H9 (cell line): ENCODE measurements around the gene ANGPTL7. TPM values are rescaled to one million over a fixed set of nuclear protein-coding genes. Genes with fewer than 3 reads are reported as not detected.

ENCODE experiments used
- DNase-seq: peaks from one replicate; pipeline ENCODE4 v3.0.0-alpha.2; 2017
- H2AFZ ChIP-seq: one replicate; pipeline ENCODE4 v1.6.1; 2013; ENCODE audit warnings: mild to moderate bottlenecking, low read length, control low read depth, moderate library complexity
- H2AK5ac ChIP-seq: 2 replicates; pipeline ENCODE4 v1.6.1; 2013; ENCODE audit warnings: low read length, control low read depth, mixed read lengths; ENCODE audit not compliant: insufficient read length
- H2BK120ac ChIP-seq: one replicate; pipeline ENCODE4 v1.6.1; 2013; ENCODE audit warnings: low read depth, mild to moderate bottlenecking, low read length, control low read depth, inconsistent platforms; ENCODE audit not compliant: poor library complexity, severe bottlenecking
- H2BK12ac ChIP-seq: 2 replicates; pipeline ENCODE4 v1.6.1; 2013; ENCODE audit warnings: low read length, control low read depth, mixed read lengths, low read depth; ENCODE audit not compliant: insufficient read length
- H2BK15ac ChIP-seq: 2 replicates; pipeline ENCODE4 v1.6.1; 2013; ENCODE audit warnings: low read depth, low read length, control low read depth
- H2BK20ac ChIP-seq: one replicate; pipeline ENCODE4 v1.6.1; 2013; ENCODE audit warnings: low read depth, mild to moderate bottlenecking, low read length, control low read depth, inconsistent platforms; ENCODE audit not compliant: poor library complexity, severe bottlenecking
- H2BK5ac ChIP-seq: 2 replicates; pipeline ENCODE4 v1.6.1; 2013; ENCODE audit warnings: low read length, control low read depth, mixed read lengths; ENCODE audit not compliant: insufficient read length
- H3K14ac ChIP-seq: 2 replicates; pipeline ENCODE4 v1.6.1; 2013; ENCODE audit warnings: low read length, control low read depth; ENCODE audit not compliant: insufficient read depth
- H3K18ac ChIP-seq: 2 replicates; pipeline ENCODE4 v1.6.1; 2013; ENCODE audit warnings: low read depth, mild to moderate bottlenecking, mixed read lengths, low read length, control low read depth; ENCODE audit not compliant: insufficient read length
- H3K23ac ChIP-seq: 2 replicates; pipeline ENCODE4 v1.6.1; 2013; ENCODE audit warnings: low read length, control low read depth, mixed read lengths, low read depth; ENCODE audit not compliant: insufficient read length
- H3K23me2 ChIP-seq: 2 replicates; pipeline ENCODE4 v1.6.1; 2013; ENCODE audit warnings: low read depth, mild to moderate bottlenecking, mixed read lengths, low read length, control low read depth; ENCODE audit not compliant: insufficient read length, poor library complexity, severe bottlenecking
- H3K27ac ChIP-seq: 2 replicates; pipeline ENCODE4 v1.5.1; 2013; ENCODE audit warnings: low read length, control low read depth, mixed read lengths, low read depth; ENCODE audit not compliant: insufficient read length
- H3K27me3 ChIP-seq: 2 replicates; pipeline ENCODE4 v1.6.1; 2013; ENCODE audit warnings: low read length, control low read depth, inconsistent platforms; ENCODE audit not compliant: insufficient read depth
- H3K4ac ChIP-seq: 2 replicates; pipeline ENCODE4 v1.6.1; 2013; ENCODE audit warnings: low read depth, mild to moderate bottlenecking, control low read depth, inconsistent platforms, low read length, moderate library complexity
- H3K4me1 ChIP-seq: 2 replicates; pipeline ENCODE4 v1.6.1; 2013; ENCODE audit warnings: low read length, control low read depth, inconsistent platforms; ENCODE audit not compliant: insufficient read depth
- H3K4me2 ChIP-seq: 2 replicates; pipeline ENCODE4 v1.6.1; 2013; ENCODE audit warnings: low read length, control low read depth, mixed read lengths; ENCODE audit not compliant: insufficient read length, insufficient read depth
- H3K56ac ChIP-seq: 2 replicates; pipeline ENCODE4 v1.6.1; 2013; ENCODE audit warnings: low read depth, mild to moderate bottlenecking, mixed read lengths, low read length, control low read depth; ENCODE audit not compliant: insufficient read length
- H3K79me1 ChIP-seq: 2 replicates; pipeline ENCODE4 v1.6.1; 2013; ENCODE audit warnings: low read depth, mild to moderate bottlenecking, moderate library complexity, low read length, control low read depth, inconsistent platforms; ENCODE audit not compliant: insufficient read depth, poor library complexity, severe bottlenecking
- H3K79me2 ChIP-seq: 2 replicates; pipeline ENCODE4 v1.6.1; 2013; ENCODE audit warnings: low read length, control low read depth, inconsistent platforms; ENCODE audit not compliant: insufficient read depth
- H3K9ac ChIP-seq: 2 replicates; pipeline ENCODE4 v1.6.1; 2013; ENCODE audit warnings: low read length, control low read depth, mixed read lengths; ENCODE audit not compliant: insufficient read length; ENCODE audit errors: extremely low read depth
- H3K9me3 ChIP-seq: one replicate; pipeline ENCODE4 v1.6.1; 2013; ENCODE audit warnings: low read depth, low read length, inconsistent platforms; ENCODE audit not compliant: control insufficient read depth
- H3T11ph ChIP-seq: one replicate; pipeline ENCODE4 v1.6.1; 2013; ENCODE audit warnings: mild to moderate bottlenecking, low read length, control low read depth, inconsistent platforms
- H4K20me1 ChIP-seq: one replicate; pipeline ENCODE4 v1.6.1; 2013; ENCODE audit not compliant: control insufficient read depth, insufficient read length, insufficient read depth
- H4K5ac ChIP-seq: 2 replicates; pipeline ENCODE4 v1.6.1; 2013; ENCODE audit warnings: low read depth, mild to moderate bottlenecking, mixed read lengths, low read length, control low read depth; ENCODE audit not compliant: insufficient read length
- H4K8ac ChIP-seq: replicated peaks from 2 replicates; pipeline ENCODE4 v1.6.1; 2013; ENCODE audit warnings: low read length, control low read depth, mixed read lengths, low read depth; ENCODE audit not compliant: insufficient read length
- H4K91ac ChIP-seq: 2 replicates; pipeline ENCODE4 v1.6.1; 2013; ENCODE audit warnings: low read depth, mild to moderate bottlenecking, moderate library complexity, mixed read lengths, low read length, control low read depth; ENCODE audit not compliant: insufficient read length
- H3K27ac Mint-ChIP-seq, 3 experiments: 2 replicates in 2 of 3; 3 replicates in 1 of 3; pipeline ENCODE4 v1.8.0; 2020 to 2021; ENCODE audit warnings: mixed read lengths in 3 of 3, mild to moderate bottlenecking in 1 of 3, moderate library complexity in 1 of 3
- H3K27me3 Mint-ChIP-seq: 2 replicates; pipeline ENCODE4 v1.8.0; 2021; ENCODE audit warnings: low read depth, mild to moderate bottlenecking, moderate library complexity, mixed read lengths
- H3K36me3 Mint-ChIP-seq, 3 experiments: 2 replicates in 2 of 3; 3 replicates in 1 of 3; pipeline ENCODE4 v1.8.0; 2020 to 2021; ENCODE audit warnings: low read depth in 3 of 3, mixed read lengths in 3 of 3; ENCODE audit not compliant: insufficient read depth in 1 of 3
- H3K4me1 Mint-ChIP-seq, 2 experiments: 2 replicates each; pipeline ENCODE4 v1.8.0; 2020; ENCODE audit warnings: mixed read lengths in 2 of 2
- H3K4me3 Mint-ChIP-seq, 2 experiments: 2 replicates in 1 of 2; 3 replicates in 1 of 2; pipeline ENCODE4 v1.8.0; 2020 to 2021; ENCODE audit warnings: mild to moderate bottlenecking in 2 of 2, mixed read lengths in 2 of 2, moderate library complexity in 1 of 2
- H3K9me3 Mint-ChIP-seq, 2 experiments: 2 replicates in 1 of 2; 3 replicates in 1 of 2; pipeline ENCODE4 v1.8.0; 2020; ENCODE audit warnings: mild to moderate bottlenecking in 2 of 2, mixed read lengths in 2 of 2, moderate library complexity in 1 of 2
- CTCF ChIP-seq: fragments of 200-600 bp; sonication (generic); conservative IDR thresholded peaks from 3 replicates; pipeline ENCODE4 v1.8.0; 2021; ENCODE audit warnings: antibody characterized with exemption, mild to moderate bottlenecking
- WGBS: extraction: QIAGEN DNeasy Blood & Tissue Kit; methylation state at CpG from one replicate; pipeline ENCODE4 v1.1.7; 2013; ENCODE audit warnings: missing lambda C conversion rate, low lambda C conversion rate, mixed read lengths; ENCODE audit not compliant: insufficient read length; ENCODE audit errors: extremely low coverage; 5-methylcytosine and 5-hydroxymethylcytosine counted together
- total RNA-seq: library from RNA; stranded (reverse); gene quantifications from 2 replicates; pipeline ENCODE4 v1.2.1, GENCODE V29; 2021

ANGPTL7 gene
- total RNA-seq, 1 experiment from 2014 or later = not detected

GRCh38 chr1:11157867-11158266 is 31.3 kb upstream of the ANGPTL7 start:
- Mint-ChIP-seq H3K9me3 (no peaks in the 10 kb centered on the region), H3K27ac (no peak overlapping the region), H3K4me3 (no peak overlapping the region), H3K27me3 (no peaks in the 10 kb centered on the region), H3K36me3 (peaks cover 21 to 55% (median 40%) of the 10 kb centered on the region in 3 experiments; a peak in 6 of 7 replicates), H3K4me1 (peaks cover 0 to 4% of the 10 kb centered on the region in 2 experiments; a peak in 2 of 4 replicates)
- Histone ChIP-seq H3K56ac (no peak overlapping the region), H3K4me1 (no peaks in the 10 kb centered on the region), H2BK20ac (no peak overlapping the region), H3T11ph (no peak overlapping the region), H3K79me1 (no peaks in the 10 kb centered on the region), H2BK120ac (no peak overlapping the region), H4K20me1 (no peaks in the 10 kb centered on the region), H2AFZ (no peak overlapping the region), H2BK5ac (no peak overlapping the region), H2BK12ac (no peak overlapping the region), H3K23me2 (no peaks in the 10 kb centered on the region), H2BK15ac (no peak overlapping the region), H4K5ac (no peak overlapping the region), H4K91ac (no peak overlapping the region), H4K8ac (no peak overlapping the region), H3K27ac (no peak overlapping the region), H2AK5ac (no peak overlapping the region), H3K4ac (no peak overlapping the region), H3K79me2 (no peaks in the 10 kb centered on the region), H3K14ac (no peak overlapping the region), H3K18ac (no peak overlapping the region), H3K9ac (no peak overlapping the region), H3K4me2 (no peak overlapping the region), H3K9me3 (no peaks in the 10 kb centered on the region), H3K27me3 (no peaks in the 10 kb centered on the region), H3K23ac (no peak overlapping the region)
- DNase-seq = no peak
- WGBS = no CpG with 5 or more reads among the region's 2 CpGs
- TF ChIP-seq CTCF = no peak
